Measurements from ENCODE around the gene IGF2BP1.
A peak's percentile ranks its signal among the peaks of the same experiment; 100 is the strongest.

Gene IGF2BP1

DNA sequence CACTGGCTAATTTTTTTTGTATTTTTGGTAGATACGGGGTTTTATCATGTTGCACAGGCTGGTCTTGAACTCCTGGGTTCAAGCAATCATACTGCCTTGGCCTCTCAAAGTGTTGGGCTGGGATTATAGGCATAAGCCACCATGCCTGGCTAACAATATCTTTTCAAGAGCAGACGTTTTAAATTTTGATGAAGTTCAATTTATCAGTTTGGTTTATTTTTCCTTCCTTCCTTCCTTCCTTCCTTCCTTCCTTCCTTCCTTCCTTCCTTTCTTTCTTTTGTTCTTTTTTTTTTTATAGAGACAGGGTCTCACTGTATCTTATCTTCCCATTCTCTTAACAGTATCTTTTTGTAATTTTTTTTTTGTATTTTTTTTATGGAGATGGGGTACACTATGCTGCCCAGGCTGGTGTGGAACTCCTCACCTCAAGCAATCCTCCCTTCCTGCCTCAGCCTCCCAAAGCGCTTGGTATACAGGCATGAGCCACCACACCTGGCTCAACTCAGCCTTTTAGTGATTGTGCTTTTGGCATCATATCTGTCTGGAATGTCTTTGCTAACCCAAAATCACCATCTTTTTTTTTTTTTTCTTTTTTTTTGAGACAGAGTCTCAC lies 15.2 kb upstream of the IGF2BP1 start:
- DNase-seq: no peak
- Histone ChIP-seq H3K27me3 (ENCODE audit: insufficient read depth, low read depth, severe bottlenecking) (no peaks in the 10 kb centered on the region), H3K9me3 (ENCODE audit: severe bottlenecking) (peaks cover 10% of the 10 kb centered on the region), H3K4me3 (ENCODE audit: low read depth, low read length) (no peak overlapping the region), H3K36me3 (no peaks in the 10 kb centered on the region), H3K27ac (no peak overlapping the region)
- TF ChIP-seq, protein P1, sequence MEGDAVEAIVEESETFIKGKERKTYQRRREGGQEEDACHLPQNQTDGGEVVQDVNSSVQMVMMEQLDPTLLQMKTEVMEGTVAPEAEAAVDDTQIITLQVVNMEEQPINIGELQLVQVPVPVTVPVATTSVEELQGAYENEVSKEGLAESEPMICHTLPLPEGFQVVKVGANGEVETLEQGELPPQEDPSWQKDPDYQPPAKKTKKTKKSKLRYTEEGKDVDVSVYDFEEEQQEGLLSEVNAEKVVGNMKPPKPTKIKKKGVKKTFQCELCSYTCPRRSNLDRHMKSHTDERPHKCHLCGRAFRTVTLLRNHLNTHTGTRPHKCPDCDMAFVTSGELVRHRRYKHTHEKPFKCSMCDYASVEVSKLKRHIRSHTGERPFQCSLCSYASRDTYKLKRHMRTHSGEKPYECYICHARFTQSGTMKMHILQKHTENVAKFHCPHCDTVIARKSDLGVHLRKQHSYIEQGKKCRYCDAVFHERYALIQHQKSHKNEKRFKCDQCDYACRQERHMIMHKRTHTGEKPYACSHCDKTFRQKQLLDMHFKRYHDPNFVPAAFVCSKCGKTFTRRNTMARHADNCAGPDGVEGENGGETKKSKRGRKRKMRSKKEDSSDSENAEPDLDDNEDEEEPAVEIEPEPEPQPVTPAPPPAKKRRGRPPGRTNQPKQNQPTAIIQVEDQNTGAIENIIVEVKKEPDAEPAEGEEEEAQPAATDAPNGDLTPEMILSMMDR (IDR thresholded peaks at IDR 0.05; ENCODE audit: low read depth, low read length): no peak

DNA sequence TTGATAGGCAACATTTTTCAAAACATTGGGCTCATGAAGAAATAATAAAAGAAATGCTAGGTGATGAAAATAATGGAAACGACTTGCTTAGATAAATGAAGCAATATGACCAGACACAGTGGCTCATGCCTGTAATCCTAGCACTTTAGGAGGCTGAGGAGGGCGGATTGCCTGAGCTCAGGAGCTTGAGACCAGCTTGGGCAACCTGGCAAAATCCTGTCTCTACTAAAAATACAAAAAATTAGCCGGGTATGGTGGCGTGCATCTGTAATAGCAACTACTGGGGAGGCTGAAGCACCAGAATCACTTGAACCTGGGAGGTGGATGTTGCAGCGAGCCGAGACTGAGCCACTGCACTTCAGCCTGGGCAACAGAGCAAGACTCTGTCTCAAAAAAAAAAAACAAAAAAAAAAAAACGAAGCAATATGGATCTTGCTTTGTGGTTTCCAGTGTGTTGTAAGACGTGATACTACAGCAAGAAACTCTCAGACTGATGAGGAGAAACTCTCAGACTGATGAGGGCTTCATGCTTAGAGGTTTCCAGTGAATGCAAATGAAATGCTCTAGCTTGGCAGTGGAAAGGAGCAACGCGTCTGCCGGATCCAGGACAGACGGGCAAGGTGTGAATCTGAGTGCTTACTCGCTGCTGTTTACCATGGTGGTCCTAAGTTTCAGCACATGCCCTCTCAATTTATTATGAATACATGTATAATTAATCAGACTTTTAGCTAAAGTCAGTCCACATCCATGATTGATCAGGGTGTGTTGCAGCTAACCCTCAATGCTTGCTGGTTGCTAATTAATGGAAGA lies 11.5 kb upstream of the IGF2BP1 start:
- no peak overlapping the region for H3K4me3 ChIP-seq (ENCODE audit: low read depth, low read length)
- TF ChIP-seq, protein P1 (IDR thresholded peaks at IDR 0.05; ENCODE audit: low read depth, low read length): no peak
- H3K27ac ChIP-seq: no peak overlapping the region
- peaks cover 6% of the 10 kb centered on the region for H3K9me3 ChIP-seq (ENCODE audit: severe bottlenecking)
- H3K36me3 ChIP-seq: no peaks in the 10 kb centered on the region
- H3K27me3 ChIP-seq (ENCODE audit: insufficient read depth, low read depth, severe bottlenecking): no peaks in the 10 kb centered on the region
- no peak for DNase-seq

DNA sequence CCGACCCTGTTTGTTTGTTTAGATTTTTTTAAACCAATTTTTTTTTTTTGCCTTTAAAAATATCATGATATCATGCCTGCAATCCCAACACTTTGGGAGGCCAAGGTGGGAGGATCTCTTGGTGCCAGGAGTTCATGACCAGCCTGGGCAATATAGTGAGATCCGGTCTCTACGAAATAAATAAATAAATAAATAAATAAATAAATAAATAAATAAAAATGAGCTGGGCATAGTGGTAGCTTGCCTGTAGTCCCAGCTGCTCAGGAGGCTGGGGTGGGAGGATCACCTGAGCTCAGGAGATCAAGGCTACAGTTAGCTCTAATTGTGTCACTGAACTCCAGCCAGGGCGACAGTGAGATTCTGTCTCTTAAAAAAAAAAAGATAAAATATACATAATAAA lies 8.1 kb upstream of the IGF2BP1 start:
- DNase-seq: no peak
- no peaks in the 10 kb centered on the region for H3K36me3 ChIP-seq
- H3K9me3 ChIP-seq (ENCODE audit: severe bottlenecking): no peaks in the 10 kb centered on the region
- no peaks in the 10 kb centered on the region for H3K27me3 ChIP-seq (ENCODE audit: insufficient read depth, low read depth, severe bottlenecking)
- H3K4me3 ChIP-seq (ENCODE audit: low read depth, low read length): no peak overlapping the region
- no peak overlapping the region for H3K27ac ChIP-seq
- TF ChIP-seq, protein P1 (IDR thresholded peaks at IDR 0.05; ENCODE audit: low read depth, low read length): no peak

DNA sequence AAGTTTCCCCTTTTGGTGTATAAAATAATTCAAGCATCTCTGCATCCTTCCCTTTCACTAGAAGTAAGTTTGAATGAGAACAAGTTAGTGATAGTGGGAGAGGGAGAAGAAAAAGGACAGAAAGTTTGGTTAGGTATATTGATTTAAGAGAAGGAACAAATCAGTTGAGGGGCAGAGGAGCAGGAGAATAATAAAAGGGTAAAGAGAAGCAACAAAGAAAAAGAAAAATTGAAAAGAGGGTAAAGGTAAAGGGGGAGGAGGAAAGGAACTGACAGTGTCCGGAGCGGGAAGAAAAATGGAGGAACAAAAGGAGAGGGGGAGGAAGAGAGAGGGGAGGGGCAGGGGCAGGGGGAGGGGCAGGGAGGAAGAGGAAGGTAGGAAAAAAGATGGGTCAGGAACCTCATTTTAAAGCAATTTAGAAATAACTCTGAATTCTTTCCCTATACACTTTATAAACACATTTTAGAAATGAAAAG lies 6.3 kb upstream of the IGF2BP1 start:
- no peaks in the 10 kb centered on the region for H3K27me3 ChIP-seq (ENCODE audit: insufficient read depth, low read depth, severe bottlenecking)
- no peaks in the 10 kb centered on the region for H3K9me3 ChIP-seq (ENCODE audit: severe bottlenecking)
- peak overlapping the region; percentile 58 for H3K27ac ChIP-seq
- TF ChIP-seq, protein P1 (IDR thresholded peaks at IDR 0.05; ENCODE audit: low read depth, low read length): no peak
- peaks cover 5% of the 10 kb centered on the region for H3K36me3 ChIP-seq
- no peak for DNase-seq
- 0 out of 2 replicates have a peak overlapping the region, but pooled peaks have one; percentile 19 for H3K4me3 ChIP-seq (ENCODE audit: low read depth, low read length)

DNA sequence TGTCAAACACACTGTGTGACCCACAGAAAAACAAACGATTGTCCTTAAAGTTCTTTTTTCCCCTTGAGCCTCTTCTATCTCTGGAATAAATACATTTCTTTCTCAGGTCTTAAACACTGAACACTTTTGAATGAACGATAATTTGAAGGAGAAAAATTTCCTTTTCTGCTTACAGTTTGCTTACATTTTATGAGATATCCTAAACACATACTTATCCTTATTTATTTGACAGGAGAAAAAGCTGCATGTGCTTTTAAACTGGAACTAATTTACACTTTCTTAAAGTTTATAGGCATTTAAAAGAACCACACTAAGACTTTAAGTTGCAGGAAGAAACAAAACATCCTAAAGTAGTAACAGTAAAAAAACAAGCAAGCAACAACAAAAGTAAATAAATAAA lies 4.7 kb upstream of the IGF2BP1 start:
- Histone ChIP-seq H3K27ac (peak overlapping the region; percentile 100), H3K9me3 (ENCODE audit: severe bottlenecking) (no peaks in the 10 kb centered on the region), H3K36me3 (peaks cover 7% of the 10 kb centered on the region), H3K27me3 (ENCODE audit: insufficient read depth, low read depth, severe bottlenecking) (no peaks in the 10 kb centered on the region), H3K4me3 (ENCODE audit: low read depth, low read length) (no peak overlapping the region)
- DNase-seq: no peak
- TF ChIP-seq, protein P1 (IDR thresholded peaks at IDR 0.05; ENCODE audit: low read depth, low read length): no peak

All from WERI-Rb-1 (cell line).